Mononuclear cell (primary cell): Measurements from ENCODE around the gene NTRK2. TPM values are rescaled to one million over a fixed set of nuclear protein-coding genes. Genes with fewer than 3 reads are reported as not detected.

ENCODE experiments used
- H3K27me3 ChIP-seq: 2 replicates; pipeline ENCODE4 v1.6.0; 2011; ENCODE audit warnings: low read length, control low read depth; ENCODE audit not compliant: insufficient read depth
- H3K4me1 ChIP-seq: 2 replicates; pipeline ENCODE4 v1.5.1; 2011; ENCODE audit warnings: mild to moderate bottlenecking, low read length, control low read depth; ENCODE audit not compliant: insufficient read depth
- H3K4me3 ChIP-seq: 2 replicates; pipeline ENCODE4 v1.5.1; 2011; ENCODE audit warnings: mild to moderate bottlenecking, low read length, moderate library complexity
- H3K9me3 ChIP-seq: 2 replicates; pipeline ENCODE4 v1.5.1; 2011; ENCODE audit warnings: low read depth, mild to moderate bottlenecking, control low read depth, low read length
- total RNA-seq: library from RNA; depleted of rRNA; stranded (reverse); fragments of >200 nt; gene quantifications from one replicate; pipeline ENCODE4 v1.2.3, GENCODE V29; 2012

NTRK2 gene
- total RNA-seq, 1 donor = 0.10 TPM

DNA sequence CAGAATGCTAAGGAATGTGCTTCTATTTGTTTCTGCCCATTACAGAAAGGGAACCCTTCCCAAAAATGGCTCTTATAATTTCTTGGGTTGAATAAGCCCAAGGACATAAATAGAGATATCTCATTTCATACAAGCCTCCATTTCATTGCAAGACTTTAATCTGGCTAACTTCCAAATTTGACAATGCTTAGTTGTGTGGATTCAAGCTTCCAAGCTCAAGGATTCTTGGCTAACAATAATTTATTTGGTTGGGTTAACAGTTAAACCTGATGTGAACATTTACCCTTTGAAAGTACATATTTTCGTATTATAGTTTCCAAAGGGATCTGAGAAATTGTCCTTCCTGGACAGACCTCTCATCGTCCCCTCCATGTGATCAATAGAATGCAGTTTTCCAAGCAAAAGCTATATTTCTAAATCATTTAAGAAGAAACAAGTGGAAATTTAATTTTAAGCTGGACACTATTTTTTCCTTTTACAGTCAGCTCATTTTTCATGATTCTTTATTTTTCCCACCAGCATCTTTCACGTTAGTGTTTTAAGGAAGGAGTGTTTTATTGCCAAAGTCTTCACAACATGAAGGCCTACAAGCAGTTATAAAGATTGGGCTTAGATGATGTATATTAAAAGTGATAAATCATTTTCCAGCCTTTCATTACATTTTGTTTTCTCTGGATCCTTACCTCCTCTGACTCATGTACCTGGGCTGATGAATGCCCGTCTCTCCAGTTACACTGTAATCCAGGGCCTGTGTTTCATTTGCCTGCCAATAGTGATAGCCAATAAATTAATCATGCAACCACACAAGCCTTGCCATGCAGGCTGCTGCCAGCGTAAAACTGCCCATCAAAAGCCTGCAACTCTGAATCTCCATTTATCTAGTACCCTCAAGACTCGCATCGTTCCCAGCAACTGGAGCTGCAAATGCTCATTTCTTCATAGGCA is 176.7 kb downstream of the NTRK2 start:
- no peaks in the 10 kb centered on the region for H3K4me1 ChIP-seq
- H3K27me3 ChIP-seq = no peaks in the 10 kb centered on the region
- H3K4me3 ChIP-seq = no peak overlapping the region
- H3K9me3 ChIP-seq = no peaks in the 10 kb centered on the region

DNA sequence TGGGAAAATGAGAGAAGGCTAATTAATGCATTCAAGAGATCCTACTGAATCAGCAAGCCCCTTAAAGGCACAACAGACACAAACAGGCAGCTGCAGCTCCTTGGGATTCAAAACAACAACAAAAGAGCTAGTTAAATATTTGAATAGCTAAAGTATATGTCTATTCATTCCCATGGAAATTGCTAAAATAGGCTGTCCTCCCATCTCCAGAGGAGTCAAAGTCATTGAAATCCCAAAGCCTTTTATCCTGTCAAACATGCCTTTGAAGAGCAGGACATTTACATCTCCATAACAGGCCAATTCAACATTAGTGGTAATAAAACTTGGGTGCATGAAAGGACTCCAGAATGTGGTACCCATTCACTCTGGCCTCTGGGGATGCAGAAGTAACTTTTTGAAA is 177.4 kb downstream of the NTRK2 start:
- Histone ChIP-seq H3K4me3 (no peak overlapping the region), H3K4me1 (no peaks in the 10 kb centered on the region), H3K9me3 (no peaks in the 10 kb centered on the region), H3K27me3 (no peaks in the 10 kb centered on the region)

DNA sequence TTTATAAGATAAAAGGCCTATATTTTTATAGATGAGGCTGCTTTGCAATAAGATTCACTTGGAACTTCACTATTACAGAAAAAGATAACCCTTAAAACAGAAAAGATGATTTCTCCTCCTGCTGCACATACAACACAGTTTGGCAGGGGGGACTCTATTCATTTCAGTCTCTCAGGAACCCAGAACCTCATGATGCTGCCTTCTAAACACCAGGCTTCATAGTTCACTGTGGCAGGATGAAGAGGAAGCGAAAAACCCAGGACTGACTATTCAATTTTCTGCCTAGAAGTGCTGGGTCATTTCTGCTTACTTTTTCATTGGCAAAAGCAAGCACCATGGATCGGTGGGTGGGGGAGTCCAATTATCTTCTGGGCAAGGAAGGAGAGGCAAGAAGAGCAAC is 179.5 kb downstream of the NTRK2 start:
- Histone ChIP-seq H3K4me3 (no peak overlapping the region), H3K4me1 (no peaks in the 10 kb centered on the region), H3K9me3 (no peaks in the 10 kb centered on the region), H3K27me3 (no peaks in the 10 kb centered on the region)

DNA sequence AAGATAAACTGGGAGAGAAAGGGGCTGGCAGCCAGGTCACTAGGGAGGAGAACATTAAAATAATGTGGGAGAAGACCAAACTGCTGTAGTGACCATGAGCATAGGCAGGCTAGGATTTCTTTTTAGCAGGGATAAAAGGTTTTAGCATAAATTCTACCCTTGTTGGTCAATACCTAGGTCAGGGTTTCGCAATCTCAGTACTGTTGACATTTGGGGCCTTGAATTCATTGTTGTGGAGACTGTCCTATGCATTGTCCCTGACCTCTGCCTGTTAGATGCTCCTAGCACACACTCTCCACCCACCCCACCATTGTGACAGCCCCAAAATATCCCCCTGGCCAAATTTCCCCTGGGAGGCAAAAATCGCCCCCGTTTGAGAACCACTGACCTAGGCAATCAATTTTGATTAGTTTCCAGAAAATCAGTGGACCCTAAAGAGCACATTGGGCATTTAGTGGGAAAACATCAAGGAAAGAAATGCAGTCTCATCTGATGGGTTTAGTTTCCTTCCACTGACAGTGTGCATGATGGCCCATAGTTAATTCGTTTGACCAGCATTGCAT is 181.4 kb downstream of the NTRK2 start:
- H3K4me3 ChIP-seq = no peak overlapping the region
- H3K27me3 ChIP-seq = no peaks in the 10 kb centered on the region
- no peaks in the 10 kb centered on the region for H3K9me3 ChIP-seq
- no peaks in the 10 kb centered on the region for H3K4me1 ChIP-seq

DNA sequence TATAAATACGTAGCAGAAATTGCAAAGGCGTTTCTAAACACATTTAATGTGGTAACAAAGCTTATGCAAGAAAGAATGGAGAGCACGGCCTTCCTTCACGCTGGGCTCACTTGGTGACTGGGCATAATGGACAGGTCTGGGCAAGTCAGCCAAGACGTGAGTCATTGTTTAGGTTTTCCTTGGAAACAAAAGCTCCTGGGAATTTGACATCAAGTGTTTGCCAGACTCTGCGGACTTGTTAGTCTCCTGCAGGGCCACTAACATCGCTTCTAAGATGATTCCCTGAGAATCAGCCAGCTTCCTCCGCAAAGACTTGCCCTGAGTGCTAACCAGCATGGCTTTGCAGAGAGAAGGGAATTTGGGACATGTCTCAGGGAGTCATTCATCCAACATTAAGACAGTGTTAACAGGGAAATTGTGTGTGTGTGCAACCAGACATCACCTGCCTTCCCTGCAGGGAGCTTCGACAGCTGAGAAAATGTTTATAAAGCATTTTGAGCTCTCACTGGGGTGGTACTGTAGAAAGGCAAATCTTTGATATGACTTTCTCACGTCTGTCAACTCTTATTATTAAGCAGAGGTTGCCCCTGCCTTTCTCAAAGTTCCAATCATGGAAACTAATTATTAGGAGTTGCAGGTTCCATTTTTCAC is 182.5 kb downstream of the NTRK2 start:
- Histone ChIP-seq H3K4me1 (no peaks in the 10 kb centered on the region), H3K9me3 (no peaks in the 10 kb centered on the region), H3K4me3 (no peak overlapping the region), H3K27me3 (no peaks in the 10 kb centered on the region)

DNA sequence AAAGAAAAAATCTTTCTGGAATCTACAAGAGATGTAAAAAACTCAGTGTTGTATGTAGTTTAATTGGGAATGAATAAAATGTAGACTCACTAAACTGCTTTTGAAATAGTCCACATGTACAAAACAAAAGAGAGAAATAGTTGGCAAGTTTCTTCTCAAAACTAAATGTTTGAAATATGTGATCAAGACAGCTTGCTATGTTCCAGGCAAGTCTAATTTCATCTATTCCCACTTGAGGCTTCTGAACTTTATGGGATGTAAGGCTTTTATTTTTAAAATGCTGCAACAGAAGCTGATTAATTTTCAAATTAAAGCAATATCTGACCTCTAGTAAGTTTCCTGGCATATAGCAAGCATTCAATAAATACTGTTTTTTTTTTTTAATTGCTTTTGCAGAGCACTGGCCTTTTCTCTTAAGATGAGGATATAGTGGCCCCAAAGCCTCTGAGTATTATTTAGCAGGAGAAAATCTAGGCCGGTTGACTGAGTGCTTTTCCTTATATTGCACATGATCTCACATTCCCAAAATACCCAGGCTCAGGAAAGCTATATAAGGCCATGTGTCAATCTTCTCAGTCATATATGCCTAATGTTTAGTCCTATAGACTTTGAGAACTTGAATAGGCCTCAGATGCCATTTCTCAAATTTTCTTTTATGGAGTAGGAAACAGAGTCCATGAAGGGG is 183.2 kb downstream of the NTRK2 start:
- H3K27me3 ChIP-seq = no peaks in the 10 kb centered on the region
- H3K9me3 ChIP-seq = no peaks in the 10 kb centered on the region
- H3K4me1 ChIP-seq = no peaks in the 10 kb centered on the region
- no peak overlapping the region for H3K4me3 ChIP-seq

DNA sequence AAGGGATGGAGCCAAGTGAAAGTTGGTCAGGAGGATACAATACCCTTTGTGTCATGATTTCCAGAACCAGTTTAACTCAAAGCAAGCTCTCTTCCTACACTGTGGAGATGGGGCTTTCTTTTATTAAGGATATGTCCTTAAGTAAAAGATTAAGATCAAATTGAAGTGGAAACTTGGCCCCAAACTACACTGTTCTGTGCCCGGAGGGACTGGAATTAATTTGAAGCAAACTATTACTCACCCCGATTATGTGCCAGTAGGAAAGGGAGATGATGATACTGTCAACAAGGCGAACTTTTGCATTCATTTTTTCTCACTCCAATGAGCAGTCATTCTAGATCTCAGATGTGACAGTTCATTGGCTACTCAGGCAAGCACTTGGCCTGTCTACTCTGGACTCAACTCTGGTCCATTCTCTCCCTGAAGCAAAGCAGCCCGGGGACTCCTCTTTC is 186.7 kb downstream of the NTRK2 start:
- no peaks in the 10 kb centered on the region for H3K9me3 ChIP-seq
- H3K4me1 ChIP-seq = no peaks in the 10 kb centered on the region
- H3K4me3 ChIP-seq = no peak overlapping the region
- no peaks in the 10 kb centered on the region for H3K27me3 ChIP-seq

DNA sequence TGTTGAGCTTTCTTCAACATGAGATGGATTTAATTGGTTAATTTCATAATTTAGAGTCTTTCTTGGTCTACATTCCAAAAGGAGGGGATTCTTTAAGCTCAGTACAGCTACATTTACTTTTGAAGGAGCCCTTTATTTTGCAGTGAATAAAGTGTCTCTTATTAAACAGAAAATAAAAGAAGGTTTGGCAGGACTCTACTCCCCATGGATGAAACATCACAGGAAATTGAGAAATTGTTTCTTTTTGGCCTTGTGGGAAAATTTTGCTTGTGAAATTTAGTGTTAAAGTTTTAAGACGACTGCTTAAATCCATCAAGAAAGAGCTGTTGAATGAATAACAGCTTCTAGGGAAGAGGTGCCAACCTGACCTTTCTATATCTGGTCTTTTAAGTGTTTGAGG is 187.7 kb downstream of the NTRK2 start:
- Histone ChIP-seq H3K4me3 (no peak overlapping the region), H3K27me3 (no peaks in the 10 kb centered on the region), H3K4me1 (no peaks in the 10 kb centered on the region), H3K9me3 (no peaks in the 10 kb centered on the region)

DNA sequence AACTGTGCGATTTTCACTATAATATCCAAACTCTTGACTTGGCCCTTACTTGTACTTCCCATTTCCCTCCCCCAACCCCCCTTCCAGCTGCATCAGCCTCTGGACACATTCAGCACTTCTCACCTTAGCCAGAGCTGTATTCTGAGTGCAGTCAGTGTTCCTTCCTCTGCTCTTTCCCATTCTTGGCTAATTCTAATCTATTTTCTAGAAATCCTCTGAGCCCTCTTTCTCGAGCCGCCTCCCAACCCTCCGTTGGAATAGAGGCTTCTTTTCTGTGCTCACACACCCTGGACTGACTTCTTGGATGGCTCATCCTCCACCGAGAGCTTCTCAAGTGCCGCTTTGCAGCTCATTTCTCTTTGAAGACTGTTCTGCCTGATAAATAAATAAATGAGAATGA is 188.8 kb downstream of the NTRK2 start:
- Histone ChIP-seq H3K4me3 (no peak overlapping the region), H3K9me3 (no peaks in the 10 kb centered on the region), H3K27me3 (no peaks in the 10 kb centered on the region), H3K4me1 (no peaks in the 10 kb centered on the region)

DNA sequence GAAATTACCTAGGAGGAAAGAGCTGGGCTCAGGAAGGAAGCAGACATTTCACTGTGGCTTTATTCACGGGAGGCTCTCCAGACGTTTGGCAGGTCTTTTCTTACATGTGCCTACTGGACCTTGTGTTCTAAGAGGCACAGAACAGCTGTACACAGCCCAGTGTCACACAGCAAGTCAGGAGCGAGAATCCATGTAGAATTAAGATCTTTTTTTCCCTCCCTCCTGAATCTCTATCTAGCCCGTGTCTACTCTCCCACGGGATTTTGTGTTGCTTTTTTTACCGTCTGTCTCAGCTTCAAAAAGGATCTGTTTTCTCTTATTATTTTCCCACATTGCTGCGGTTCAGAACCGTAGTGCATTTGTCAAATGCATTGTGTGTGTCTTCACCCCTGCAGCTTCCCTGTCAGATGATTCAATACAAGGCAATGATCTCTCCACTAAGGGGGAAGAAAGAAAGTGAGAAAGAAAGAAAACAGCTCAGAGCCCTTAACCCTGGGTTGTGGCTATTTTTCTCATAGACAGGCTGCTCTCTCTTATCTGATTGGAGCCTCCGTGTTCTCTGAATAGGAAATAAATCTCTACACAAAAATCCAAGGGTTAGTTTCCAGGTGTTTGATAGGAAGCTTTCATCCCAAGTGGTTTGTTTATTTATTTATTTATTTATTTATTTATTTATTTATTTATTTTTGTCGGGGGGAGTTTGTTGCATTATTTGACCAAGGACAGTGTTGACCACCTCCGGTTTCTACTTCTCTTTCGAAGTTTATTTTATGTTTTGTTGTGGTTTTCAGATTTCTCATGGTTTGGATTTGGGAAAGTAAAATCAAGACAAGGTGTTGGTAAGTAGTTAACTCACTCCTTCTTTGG is 191.0 kb downstream of the NTRK2 start:
- Histone ChIP-seq H3K4me3 (no peak overlapping the region), H3K9me3 (no peaks in the 10 kb centered on the region), H3K4me1 (no peaks in the 10 kb centered on the region), H3K27me3 (no peaks in the 10 kb centered on the region)

DNA sequence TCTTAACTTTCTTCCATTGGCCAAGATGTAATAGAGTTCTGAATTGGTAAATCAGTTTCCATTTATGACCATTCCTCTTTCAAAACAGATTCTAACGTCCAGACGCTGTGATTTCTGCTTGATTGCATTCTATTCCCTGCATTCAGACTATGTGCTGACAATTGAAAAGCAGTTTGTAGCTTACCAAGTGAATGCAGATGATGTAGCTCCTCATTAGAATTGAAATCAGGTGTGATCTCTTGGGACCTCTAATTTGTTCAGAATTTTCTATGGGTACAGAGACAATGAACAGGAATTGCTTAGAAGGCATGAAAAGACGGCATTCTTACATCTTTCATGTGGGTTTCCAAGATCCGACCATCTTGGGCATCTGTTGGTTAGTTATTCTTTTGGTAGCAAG is 191.9 kb downstream of the NTRK2 start:
- no peak overlapping the region for H3K4me3 ChIP-seq
- no peaks in the 10 kb centered on the region for H3K4me1 ChIP-seq
- H3K9me3 ChIP-seq = no peaks in the 10 kb centered on the region
- no peaks in the 10 kb centered on the region for H3K27me3 ChIP-seq

DNA sequence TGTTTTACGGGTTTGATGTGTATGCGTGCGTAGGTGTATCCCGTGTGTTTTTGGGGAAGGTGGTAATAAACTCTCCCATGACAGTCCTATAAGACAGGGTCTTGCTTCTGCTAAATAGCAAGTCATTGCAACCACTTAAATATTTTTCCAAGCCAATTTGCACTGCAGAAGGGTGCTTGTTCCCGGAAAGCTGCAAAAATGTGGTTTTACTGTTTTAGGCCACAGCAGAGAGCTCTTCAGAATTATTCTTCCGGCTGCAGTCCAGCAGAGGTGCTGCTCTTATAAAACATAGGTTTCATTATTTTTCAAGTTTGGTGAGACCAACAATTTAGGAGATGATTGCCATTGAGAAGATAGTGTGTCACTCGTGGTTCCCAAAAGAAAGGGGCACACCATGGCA is 192.8 kb downstream of the NTRK2 start:
- no peak overlapping the region for H3K4me3 ChIP-seq
- no peaks in the 10 kb centered on the region for H3K4me1 ChIP-seq
- no peaks in the 10 kb centered on the region for H3K9me3 ChIP-seq
- no peaks in the 10 kb centered on the region for H3K27me3 ChIP-seq

DNA sequence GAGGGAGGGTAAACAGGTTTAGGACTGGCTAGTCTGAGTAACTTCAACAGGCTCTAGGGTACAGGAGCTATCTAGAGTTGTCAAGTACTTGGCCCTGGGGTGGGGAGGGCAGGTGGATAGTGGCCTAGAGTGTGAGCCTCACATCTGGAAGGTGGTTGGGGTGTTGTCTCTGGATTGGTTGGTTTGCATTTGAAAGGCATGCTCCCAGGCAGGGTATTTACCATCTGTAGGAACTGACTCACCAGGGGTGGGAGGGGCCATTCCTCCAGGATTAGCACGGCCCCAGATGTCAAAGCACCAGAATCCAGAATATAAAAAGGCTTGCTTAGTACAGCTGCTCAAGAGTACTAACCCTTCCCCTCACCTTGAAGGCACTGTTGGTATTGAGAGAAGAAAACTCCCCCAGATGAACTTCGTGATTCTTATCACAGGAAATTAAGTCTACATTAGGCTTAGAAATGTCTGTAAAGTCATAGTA is 193.3 kb downstream of the NTRK2 start:
- no peaks in the 10 kb centered on the region for H3K9me3 ChIP-seq
- no peaks in the 10 kb centered on the region for H3K4me1 ChIP-seq
- H3K27me3 ChIP-seq = no peaks in the 10 kb centered on the region
- H3K4me3 ChIP-seq = no peak overlapping the region

DNA sequence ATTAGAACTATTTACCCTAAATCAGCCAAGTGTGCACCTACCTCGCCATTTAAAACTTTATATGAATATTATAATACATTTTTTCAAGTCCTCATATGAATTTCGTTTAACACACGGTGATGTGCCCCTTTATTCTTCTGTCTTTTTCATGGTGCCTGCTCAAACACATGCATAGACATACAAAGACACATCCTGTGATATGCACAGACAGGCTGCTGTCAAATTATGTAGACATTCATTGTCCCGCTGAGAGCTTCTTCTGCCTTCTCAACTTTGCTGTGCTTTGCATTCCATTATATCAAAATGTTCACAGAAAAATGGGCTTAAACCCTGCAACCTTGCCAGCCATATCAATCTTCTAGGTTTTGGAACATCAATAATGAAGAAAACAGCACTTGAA is 193.8 kb downstream of the NTRK2 start:
- Histone ChIP-seq H3K27me3 (no peaks in the 10 kb centered on the region), H3K9me3 (no peaks in the 10 kb centered on the region), H3K4me3 (no peak overlapping the region), H3K4me1 (no peaks in the 10 kb centered on the region)
